Kidney (tissue), 14 donors: Measurements from ENCODE around the gene TET3. TPM values are rescaled to one million over a fixed set of nuclear protein-coding genes. Genes with fewer than 3 reads are reported as not detected.

ENCODE experiments used
- DNase-seq, 5 donors: peaks; one replicate each; pipeline ENCODE4 v3.0.0-alpha.2; 2013 to 2020
- FAIRE-seq: peaks from 2 replicates; lab custom pipeline; 2012; peaks lifted over from hg19 to GRCh38; lab: Jason Lieb, UNC
- H3K27ac ChIP-seq, 2 donors: one replicate each; pipeline ENCODE4 v1.7.0; 2013; ENCODE audit warnings: low read depth in 2 of 2, low read length in 2 of 2, inconsistent platforms in 1 of 2
- H3K27me3 ChIP-seq: one replicate; pipeline ENCODE4 v1.7.1; 2013; ENCODE audit warnings: low read length, inconsistent platforms; ENCODE audit not compliant: control insufficient read depth, insufficient read depth
- H3K36me3 ChIP-seq, 3 donors: one replicate each; pipeline versions ENCODE4 v1.7.0 to v1.7.1; 2013; ENCODE audit warnings: low read length in 3 of 3, control low read depth in 1 of 3, inconsistent platforms in 1 of 3; ENCODE audit not compliant: insufficient read depth in 3 of 3, control insufficient read depth in 2 of 3
- H3K4me1 ChIP-seq, 3 donors: one replicate each; pipeline versions ENCODE4 v1.7.0 to v1.7.1; 2013; ENCODE audit warnings: low read length in 3 of 3, inconsistent platforms in 1 of 3, low read depth in 1 of 3; ENCODE audit not compliant: control insufficient read depth in 2 of 3, insufficient read depth in 2 of 3
- H3K4me3 ChIP-seq, 3 donors: one replicate each; pipeline versions ENCODE4 v1.7.0 to v1.8.1; 2013; ENCODE audit warnings: low read length in 3 of 3, control low read depth in 1 of 3, inconsistent platforms in 1 of 3
- H3K9ac ChIP-seq, 3 donors: one replicate each; pipeline versions ENCODE4 v1.7.0 to v1.7.1; 2013; ENCODE audit warnings: low read length in 3 of 3, control low read depth in 1 of 3, inconsistent platforms in 1 of 3
- H3K9me3 ChIP-seq, 3 donors: one replicate each; pipeline versions ENCODE4 v1.7.0 to v1.7.1; 2013; ENCODE audit warnings: low read length in 3 of 3, control low read depth in 1 of 3, inconsistent platforms in 1 of 3; ENCODE audit not compliant: control insufficient read depth in 2 of 3, insufficient read depth in 1 of 3
- intact Hi-C: fragments of 100-400 bp; cut with DNase I; formaldehyde crosslinking; loops from one replicate; pipeline ENCODE4 v1.11.1; 2022
- polyA plus RNA-seq: library from polyadenylated mRNA; stranded (reverse); fragments of 350-450 nt; fragmentation: Illumina TruSeq; extraction: RNeasy Lipid Tissue Mini Kit (QIAGEN cat#74804); gene quantifications from one replicate; pipeline ENCODE4 v1.2.3, GENCODE V29; 2014; ENCODE audit warnings: low read depth, low replicate concordance; ENCODE audit not compliant: insufficient read depth
- total RNA-seq: library from RNA; stranded (reverse); fragmentation: NEBNext Ultra II Directional; extraction: Animal tissue kit (Norgen Biotek cat#: 25700); gene quantifications from one replicate; pipeline ENCODE4 v1.2.1, GENCODE V29; 2021
- TF ChIP-seq, protein P1 (sequence below): IDR thresholded peaks from 3 replicates; pipeline ENCODE4 v1.5.1; 2012; ENCODE audit warnings: mild to moderate bottlenecking, moderate library complexity, borderline replicate concordance; ENCODE audit not compliant: insufficient read depth; ENCODE audit errors: extremely low read depth
- donor health status: control.
- donor health status: control.
- donor health status: control.
- donor health status: control.
- donor health status: control.
- donor health status: DM: yes; HTN: yes; CAD: no.
- donor health status: Normal renal cell carcinoma (clear cell type).

The TET3 gene
- total and polyA plus RNA-seq, 2 donors from 2014 or later, result 0.52 to 13.1 TPM

- DNase-seq (no peak), FAIRE-seq (no peak)
- Histone ChIP-seq H3K36me3 (no peaks in the 10 kb centered on the region), H3K9me3 (no peaks in the 10 kb centered on the region), H3K27ac (no peak overlapping the region), H3K27me3 (no peaks in the 10 kb centered on the region), H3K4me1 (no peaks in the 10 kb centered on the region), H3K4me3 (no peak overlapping the region), H3K9ac (no peak overlapping the region)
- TF ChIP-seq, protein P1, sequence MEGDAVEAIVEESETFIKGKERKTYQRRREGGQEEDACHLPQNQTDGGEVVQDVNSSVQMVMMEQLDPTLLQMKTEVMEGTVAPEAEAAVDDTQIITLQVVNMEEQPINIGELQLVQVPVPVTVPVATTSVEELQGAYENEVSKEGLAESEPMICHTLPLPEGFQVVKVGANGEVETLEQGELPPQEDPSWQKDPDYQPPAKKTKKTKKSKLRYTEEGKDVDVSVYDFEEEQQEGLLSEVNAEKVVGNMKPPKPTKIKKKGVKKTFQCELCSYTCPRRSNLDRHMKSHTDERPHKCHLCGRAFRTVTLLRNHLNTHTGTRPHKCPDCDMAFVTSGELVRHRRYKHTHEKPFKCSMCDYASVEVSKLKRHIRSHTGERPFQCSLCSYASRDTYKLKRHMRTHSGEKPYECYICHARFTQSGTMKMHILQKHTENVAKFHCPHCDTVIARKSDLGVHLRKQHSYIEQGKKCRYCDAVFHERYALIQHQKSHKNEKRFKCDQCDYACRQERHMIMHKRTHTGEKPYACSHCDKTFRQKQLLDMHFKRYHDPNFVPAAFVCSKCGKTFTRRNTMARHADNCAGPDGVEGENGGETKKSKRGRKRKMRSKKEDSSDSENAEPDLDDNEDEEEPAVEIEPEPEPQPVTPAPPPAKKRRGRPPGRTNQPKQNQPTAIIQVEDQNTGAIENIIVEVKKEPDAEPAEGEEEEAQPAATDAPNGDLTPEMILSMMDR, result no peak
- intact Hi-C loops, result no loop called here
These were observed 19.7 kb upstream of the TET3 start for GRCh38 chr2:73965053-73965452.

DNA sequence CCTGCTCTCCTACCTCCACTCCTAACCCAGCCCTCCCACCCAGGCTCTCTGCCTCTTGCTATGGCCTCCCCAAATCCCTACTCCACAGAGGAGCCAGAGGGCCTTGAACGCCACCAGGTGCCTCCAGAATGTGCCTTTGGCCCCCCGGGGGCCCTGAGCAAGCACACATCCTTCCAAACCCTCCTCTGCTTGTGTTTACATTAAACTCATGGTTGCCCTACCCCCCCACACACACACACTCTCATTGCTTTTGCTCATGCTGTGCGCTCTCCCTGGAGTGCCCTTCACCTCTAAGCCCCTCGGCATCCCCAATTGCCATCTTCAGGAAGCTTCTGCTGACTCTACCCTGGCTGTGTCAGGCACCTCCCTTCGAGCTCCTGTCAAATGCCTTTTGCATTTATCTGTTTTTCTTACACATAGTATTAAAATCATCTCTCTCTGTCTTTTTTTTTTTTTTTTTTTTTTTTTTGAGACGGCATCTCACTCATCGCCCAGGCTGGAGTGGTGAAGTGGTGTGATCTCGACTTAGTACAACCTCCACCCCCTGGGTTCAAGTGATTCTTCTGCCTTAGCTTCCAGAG is 16.3 kb upstream of the TET3 start:
- TF ChIP-seq, protein P1, result no peak
- intact Hi-C loops, result no loop called here
- FAIRE-seq, result no peak

GRCh38 chr2:73969356-73969755 is 15.4 kb upstream of the TET3 start:
- no peak for FAIRE-seq
- H3K27ac ChIP-seq, result no peak overlapping the region

More for the DNA sequence above, 16.3 kb upstream of the TET3 start:
- Histone ChIP-seq H3K27ac (no peak overlapping the region), H3K9me3 (no peaks in the 10 kb centered on the region), H3K4me1 (peaks cover 0 to 13% (median 8%) of the 10 kb centered on the region in 3 donors), H3K4me3 (no peak overlapping the region), H3K27me3 (no peaks in the 10 kb centered on the region), H3K9ac (no peak overlapping the region), H3K36me3 (no peaks in the 10 kb centered on the region)
- DNase-seq, result no peak

More at GRCh38 chr2:73969356-73969755, 15.4 kb upstream of the TET3 start:
- TF ChIP-seq, protein P1, result no peak
- peaks cover 0 to 13% (median 8%) of the 10 kb centered on the region in 3 donors for H3K4me1 ChIP-seq
- H3K36me3 ChIP-seq, result no peaks in the 10 kb centered on the region
- no peaks in the 10 kb centered on the region for H3K27me3 ChIP-seq
- H3K4me3 ChIP-seq, result no peak overlapping the region
- no peak overlapping the region for H3K9ac ChIP-seq
- H3K9me3 ChIP-seq, result no peaks in the 10 kb centered on the region
- no peak for DNase-seq
- intact Hi-C loops, result no loop called here
